ENCODE data around the gene KRTAP17-1.

KRTAP17-1 gene

DNA sequence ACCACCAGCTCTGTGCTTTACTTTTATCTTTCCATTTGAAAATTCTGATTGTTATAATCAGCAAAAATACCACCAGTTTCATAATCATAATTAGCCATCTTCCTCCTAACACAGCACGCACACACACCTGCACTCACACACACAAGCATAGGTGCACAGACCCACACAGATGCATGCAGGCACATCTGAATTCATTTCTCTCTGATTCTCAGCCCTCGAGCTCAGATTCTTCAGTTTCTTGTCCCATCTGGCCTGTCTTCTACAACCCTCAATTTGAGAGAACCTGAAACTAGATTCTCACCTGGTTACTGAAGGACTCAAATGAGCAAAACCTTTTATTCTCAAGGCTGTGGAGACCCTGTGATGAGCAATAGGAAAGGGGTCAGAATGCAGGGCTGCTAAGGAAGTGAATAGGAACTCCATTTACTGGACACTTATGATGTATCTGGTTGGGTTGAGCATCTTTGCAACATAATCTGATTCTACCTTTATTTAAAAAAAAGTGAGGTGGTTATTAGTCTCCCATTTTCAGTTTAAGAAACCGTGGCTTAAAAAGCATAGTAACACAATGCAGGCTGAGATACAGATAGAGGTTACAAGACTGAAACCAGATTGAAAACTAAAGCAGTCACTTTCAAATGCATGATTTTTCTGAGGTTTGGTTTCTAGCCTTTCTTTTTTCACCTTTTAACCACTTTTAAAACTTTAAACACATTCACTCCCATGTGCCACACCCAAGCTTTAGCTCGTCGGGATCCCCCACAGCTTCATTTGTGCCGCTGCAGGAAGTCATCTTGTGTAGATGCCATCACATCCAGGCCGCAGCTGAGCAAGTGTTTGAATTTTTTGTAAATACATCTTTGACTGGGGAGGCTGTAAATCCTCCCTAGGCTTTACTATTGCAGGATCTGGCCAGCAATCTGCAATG, 25.7 kb upstream of the KRTAP17-1 start:
- TF ChIP-seq POLR2A (IDR thresholded peaks at IDR 0.05; ENCODE audit: low read depth, low read length) (no peak), POLR2AphosphoS5 (IDR thresholded peaks at IDR 0.05; ENCODE audit: low read depth, low read length) (no peak), TAF1 (IDR thresholded peaks at IDR 0.05; ENCODE audit: borderline replicate concordance, low read depth, low read length) (no peak)
- DNase-seq (ENCODE audit: insufficient read length), result no peak
- FAIRE-seq, result no peak

DNA sequence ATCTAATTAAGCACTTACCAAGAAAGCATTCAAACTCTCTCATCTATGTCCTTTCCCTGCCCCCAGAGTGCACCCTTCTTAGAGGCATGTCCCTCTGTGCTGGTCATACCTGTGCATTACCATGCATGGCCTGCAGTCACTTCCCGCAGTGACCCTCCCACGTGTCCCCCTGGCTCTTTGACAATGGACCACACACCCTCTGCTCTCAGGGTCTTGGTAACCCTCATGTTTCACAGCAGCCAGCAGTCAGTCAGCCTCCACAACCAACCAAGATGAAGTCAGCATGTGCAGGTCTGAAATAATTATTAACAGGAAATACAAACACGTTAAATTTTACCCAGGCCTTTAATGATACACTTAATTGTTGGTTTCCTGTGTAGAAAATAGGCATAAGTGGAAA, 25.0 kb upstream of the KRTAP17-1 start:
- FAIRE-seq (no peak), DNase-seq (ENCODE audit: insufficient read length) (no peak)
- TF ChIP-seq TAF1 (IDR thresholded peaks at IDR 0.05; ENCODE audit: borderline replicate concordance, low read depth, low read length), result no peak
- no peak for TF ChIP-seq POLR2AphosphoS5 (IDR thresholded peaks at IDR 0.05; ENCODE audit: low read depth, low read length)
- no peak for TF ChIP-seq POLR2A (IDR thresholded peaks at IDR 0.05; ENCODE audit: low read depth, low read length)

DNA sequence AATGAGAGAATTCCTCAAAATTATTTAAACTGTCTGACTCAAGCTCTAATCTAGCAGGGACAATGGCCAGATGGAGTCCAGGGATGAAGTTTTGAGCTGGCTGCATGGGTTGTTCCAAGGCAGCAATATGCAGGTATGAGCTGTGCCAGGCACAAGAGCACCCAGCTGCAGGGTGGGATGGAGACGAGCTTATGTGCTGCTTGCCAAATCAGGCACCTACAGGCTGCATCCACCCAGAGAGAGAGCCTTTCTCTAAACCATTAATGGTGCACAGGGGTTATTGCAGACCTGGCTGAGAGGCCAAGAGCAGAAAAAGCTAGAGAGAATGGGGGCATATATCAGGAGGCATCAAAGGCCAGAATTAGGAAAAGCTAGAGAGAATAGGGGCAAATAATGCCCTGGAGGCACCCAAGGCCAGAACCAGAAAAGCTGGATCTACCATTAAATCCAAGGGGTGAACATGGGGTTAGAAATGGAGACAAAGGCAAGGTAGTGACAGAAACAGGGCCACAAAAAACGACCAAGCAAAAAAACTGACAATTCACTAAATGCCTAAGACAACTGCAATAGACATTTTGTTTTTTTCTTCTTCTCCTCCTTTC, 24.2 kb upstream of the KRTAP17-1 start:
- no peak for TF ChIP-seq POLR2A (IDR thresholded peaks at IDR 0.05; ENCODE audit: low read depth, low read length)
- no peak for TF ChIP-seq TAF1 (IDR thresholded peaks at IDR 0.05; ENCODE audit: borderline replicate concordance, low read depth, low read length)
- no peak for TF ChIP-seq POLR2AphosphoS5 (IDR thresholded peaks at IDR 0.05; ENCODE audit: low read depth, low read length)
- FAIRE-seq, result no peak

DNA sequence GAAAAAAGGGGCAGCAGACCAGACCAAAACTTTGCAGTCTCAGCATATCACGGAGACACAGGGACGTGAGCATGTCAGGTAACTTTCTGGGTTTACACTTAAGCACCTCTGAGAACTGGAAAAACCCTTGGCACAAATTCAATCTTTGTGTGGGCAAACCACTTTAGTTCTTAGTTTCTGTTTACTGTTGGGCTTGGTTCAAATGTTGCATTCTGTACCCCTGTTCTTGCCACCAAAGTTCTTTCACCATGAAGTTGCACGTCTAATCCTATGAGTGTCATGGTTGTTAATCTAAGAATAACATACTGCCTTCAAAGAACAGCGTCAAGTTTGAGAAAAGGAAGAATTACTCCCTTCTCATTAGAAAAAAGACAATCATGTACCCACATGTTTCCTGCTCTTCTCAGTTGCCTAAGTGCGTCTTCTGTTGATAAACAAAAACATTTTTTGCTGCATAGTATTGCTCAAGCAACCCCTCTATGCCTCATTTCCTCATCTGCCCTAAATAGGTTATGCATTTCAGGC, 23.5 kb upstream of the KRTAP17-1 start:
- FAIRE-seq (no peak), DNase-seq (ENCODE audit: insufficient read length) (no peak)
- TF ChIP-seq TAF1 (IDR thresholded peaks at IDR 0.05; ENCODE audit: borderline replicate concordance, low read depth, low read length), result no peak

More for the DNA sequence above, 24.2 kb upstream of the KRTAP17-1 start:
- no peak for DNase-seq (ENCODE audit: insufficient read length)

DNA sequence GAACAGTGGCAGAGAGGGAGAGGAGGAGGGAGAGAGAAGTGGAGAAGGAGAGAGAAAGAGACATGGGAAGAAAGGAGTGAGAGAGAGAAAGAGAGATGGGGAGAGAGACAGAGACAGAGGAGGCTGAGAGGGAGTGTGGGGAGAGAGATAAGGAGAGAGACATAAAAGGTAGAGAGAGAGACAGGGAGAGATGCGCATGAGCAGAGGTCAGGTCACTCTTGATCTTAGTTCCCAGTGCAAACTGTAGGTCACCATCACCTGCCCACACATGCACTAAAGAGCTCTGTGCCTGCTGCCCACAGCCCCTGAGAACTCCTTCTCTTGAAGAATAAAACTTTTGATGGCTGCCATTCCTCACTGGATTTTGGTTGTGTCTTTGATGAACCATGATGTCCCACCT, 20.2 kb upstream of the KRTAP17-1 start:
- TF ChIP-seq POLR2AphosphoS5 (IDR thresholded peaks at IDR 0.05; ENCODE audit: low read depth, low read length), result no peak
- TF ChIP-seq POLR2A (IDR thresholded peaks at IDR 0.05; ENCODE audit: low read depth, low read length), result no peak
- no peak for TF ChIP-seq TAF1 (IDR thresholded peaks at IDR 0.05; ENCODE audit: borderline replicate concordance, low read depth, low read length)
- DNase-seq (ENCODE audit: insufficient read length) (no peak), FAIRE-seq (no peak)

DNA sequence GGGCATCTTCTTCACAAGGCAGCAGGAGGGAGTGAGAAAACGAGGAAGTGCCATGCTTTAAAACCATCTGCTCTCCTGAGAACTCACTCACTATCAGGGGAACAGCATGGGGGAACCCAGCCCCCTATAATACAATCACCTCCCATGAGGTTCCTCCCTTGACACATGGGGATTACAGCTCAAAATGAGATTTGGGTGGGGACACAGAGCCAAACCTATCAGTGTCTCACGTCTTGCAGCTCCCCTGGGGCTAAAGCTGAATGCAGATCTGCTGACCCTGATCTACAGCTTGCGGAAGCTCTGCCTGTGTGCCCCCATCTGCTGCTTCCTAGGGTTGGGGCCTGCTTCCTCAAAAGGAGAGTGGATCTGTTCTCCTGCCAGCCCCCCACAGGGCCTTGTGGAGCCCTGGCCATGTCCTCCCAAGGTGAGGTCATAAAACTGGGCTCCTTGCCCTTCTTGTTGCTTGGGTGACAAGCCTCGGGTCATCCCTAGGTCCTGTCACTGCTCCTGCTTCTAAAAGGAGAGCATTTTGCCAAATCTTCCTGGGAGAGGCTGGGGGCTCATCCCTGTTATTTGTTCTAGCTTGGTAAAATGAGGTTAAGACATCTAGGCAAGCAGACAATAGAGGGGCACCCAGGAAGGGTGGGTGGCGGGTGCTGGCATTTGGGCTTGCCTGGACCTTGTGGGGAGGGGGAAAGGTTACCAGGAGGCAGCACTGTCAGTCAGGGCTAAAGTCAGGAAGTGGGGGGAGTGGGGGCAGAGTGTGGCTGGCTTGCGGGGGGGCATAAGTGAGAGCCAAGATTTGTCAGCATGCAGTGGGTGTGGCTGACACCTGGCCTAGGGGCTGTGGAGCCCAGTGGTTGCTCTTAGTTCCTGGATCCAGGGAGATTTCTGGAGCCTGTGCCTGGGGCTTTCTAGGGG, 19.1 kb upstream of the KRTAP17-1 start:
- TF ChIP-seq TAF1 (IDR thresholded peaks at IDR 0.05; ENCODE audit: borderline replicate concordance, low read depth, low read length), result no peak
- TF ChIP-seq POLR2A (IDR thresholded peaks at IDR 0.05; ENCODE audit: low read depth, low read length), result no peak
- TF ChIP-seq POLR2AphosphoS5 (IDR thresholded peaks at IDR 0.05; ENCODE audit: low read depth, low read length), result no peak
- DNase-seq (ENCODE audit: insufficient read length), result no peak
- no peak for FAIRE-seq

DNA sequence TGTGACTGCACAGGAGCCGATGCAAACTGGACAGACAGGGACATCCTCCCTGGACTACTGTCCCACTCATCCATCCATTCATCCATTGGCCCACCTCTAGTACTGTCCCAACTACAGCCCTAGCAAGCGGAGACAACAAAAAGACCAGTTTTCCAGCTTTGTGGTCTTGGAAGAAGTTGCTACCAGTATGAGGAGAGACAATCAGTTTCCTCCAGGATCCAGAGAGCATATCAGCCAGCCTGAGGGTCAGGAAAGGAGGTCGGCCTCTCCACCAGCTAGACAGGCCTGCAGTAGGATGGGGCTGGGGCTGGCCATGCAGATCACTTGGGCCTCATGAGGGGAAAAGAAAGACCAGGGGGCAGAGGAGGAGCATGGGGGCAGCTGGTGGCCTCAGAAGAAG, 18.3 kb upstream of the KRTAP17-1 start:
- no peak for DNase-seq (ENCODE audit: insufficient read length)
- no peak for FAIRE-seq
- TF ChIP-seq POLR2AphosphoS5 (IDR thresholded peaks at IDR 0.05; ENCODE audit: low read depth, low read length) (no peak), POLR2A (IDR thresholded peaks at IDR 0.05; ENCODE audit: low read depth, low read length) (no peak), TAF1 (IDR thresholded peaks at IDR 0.05; ENCODE audit: borderline replicate concordance, low read depth, low read length) (no peak)

DNA sequence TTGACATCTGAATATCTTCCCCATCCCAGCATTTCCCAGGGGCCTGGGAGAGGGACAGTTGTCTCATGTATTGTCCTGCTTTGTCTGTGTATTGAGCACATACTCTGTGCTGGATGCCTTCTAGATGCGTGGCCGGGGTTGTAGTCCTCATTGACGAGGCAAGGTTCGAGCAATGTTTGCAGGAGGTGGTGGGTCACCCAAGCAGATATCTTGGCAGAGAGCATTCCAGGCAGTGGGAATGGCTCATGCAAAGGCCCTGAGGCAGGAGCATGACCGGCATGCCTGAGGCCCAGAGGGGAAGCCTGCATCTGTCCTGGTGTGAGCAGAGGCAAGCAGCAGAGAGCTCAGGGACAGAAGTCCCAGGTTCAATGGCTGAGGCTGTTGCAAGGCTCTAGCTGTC, 17.6 kb upstream of the KRTAP17-1 start:
- DNase-seq (ENCODE audit: insufficient read length), result no peak
- TF ChIP-seq POLR2A (IDR thresholded peaks at IDR 0.05; ENCODE audit: low read depth, low read length) (no peak), POLR2AphosphoS5 (IDR thresholded peaks at IDR 0.05; ENCODE audit: low read depth, low read length) (no peak), TAF1 (IDR thresholded peaks at IDR 0.05; ENCODE audit: borderline replicate concordance, low read depth, low read length) (no peak)
- FAIRE-seq, result no peak

DNA sequence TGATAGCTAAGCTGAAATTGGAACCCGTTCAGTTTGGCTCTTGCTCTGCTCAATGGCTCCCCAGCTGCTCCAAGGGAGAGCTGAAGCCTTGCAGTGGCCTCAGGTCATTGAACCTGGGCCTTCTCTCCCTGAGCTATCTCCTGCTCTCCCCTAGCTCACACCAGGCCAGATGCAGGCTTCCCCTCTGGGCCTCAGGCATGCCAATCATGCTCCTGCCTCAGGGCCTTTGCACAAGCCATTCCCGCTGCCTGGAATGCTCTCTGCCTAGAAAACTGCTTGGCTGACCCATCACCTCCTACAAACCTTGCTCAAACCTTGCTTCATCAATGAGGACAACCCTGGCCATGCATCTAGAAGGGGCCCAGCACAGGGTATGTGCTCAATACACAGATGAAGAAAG, 16.7 kb upstream of the KRTAP17-1 start:
- TF ChIP-seq POLR2AphosphoS5 (IDR thresholded peaks at IDR 0.05; ENCODE audit: low read depth, low read length) (no peak), POLR2A (IDR thresholded peaks at IDR 0.05; ENCODE audit: low read depth, low read length) (no peak), TAF1 (IDR thresholded peaks at IDR 0.05; ENCODE audit: borderline replicate concordance, low read depth, low read length) (no peak)
- DNase-seq (ENCODE audit: insufficient read length), result no peak
- FAIRE-seq, result no peak

DNA sequence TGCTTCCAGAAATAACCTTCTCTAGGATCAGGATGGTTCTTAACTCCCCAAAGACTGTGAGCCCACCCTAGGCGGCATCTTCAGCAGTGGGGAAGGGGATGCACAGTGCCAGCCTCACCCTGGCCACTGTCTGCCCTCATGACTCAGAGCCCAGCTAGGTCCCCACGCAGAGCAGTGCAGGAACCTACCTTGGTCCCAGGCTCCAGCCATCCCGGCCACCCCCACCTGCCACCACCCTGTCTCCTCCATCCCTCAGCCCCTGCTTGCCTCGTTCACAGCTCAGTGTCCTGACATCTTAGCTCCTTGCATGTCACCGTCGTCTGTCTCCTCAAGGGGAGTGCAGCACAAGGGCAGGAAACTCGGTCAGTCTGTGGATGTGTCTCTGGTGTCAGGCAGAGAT, 16.1 kb upstream of the KRTAP17-1 start:
- DNase-seq (ENCODE audit: insufficient read length) (no peak), FAIRE-seq (no peak)
- TF ChIP-seq TAF1 (IDR thresholded peaks at IDR 0.05; ENCODE audit: borderline replicate concordance, low read depth, low read length) (no peak), POLR2A (IDR thresholded peaks at IDR 0.05; ENCODE audit: low read depth, low read length) (no peak), POLR2AphosphoS5 (IDR thresholded peaks at IDR 0.05; ENCODE audit: low read depth, low read length) (no peak)
